H1 (cell line): ENCODE data around the gene CCDC183. TPM values are rescaled to one million over a fixed set of nuclear protein-coding genes. Genes with fewer than 3 reads are reported as not detected.

ENCODE experiments used
- EZH2 ChIP-seq: fragments of 200-600 bp; sonication (generic); IDR thresholded peaks from 2 replicates; pipeline ENCODE4 v1.7.1; 2012; ENCODE audit warnings: low read depth, mild to moderate bottlenecking, moderate library complexity, low read length, inconsistent platforms; ENCODE audit not compliant: severe bottlenecking
- TAF7 ChIP-seq: optimal IDR thresholded peaks from 2 replicates; pipeline ENCODE3; 2011; ENCODE audit warnings: low read depth, mild to moderate bottlenecking, inconsistent platforms, low read length, moderate library complexity, borderline replicate concordance
- YY1 ChIP-seq: IDR thresholded peaks from 2 replicates; pipeline ENCODE4 v1.6.1; 2011; ENCODE audit warnings: low read depth, mild to moderate bottlenecking, low read length
- polyA plus RNA-seq, 7 experiments: library from polyadenylated mRNA; depleted of rRNA in 3 of 7; stranded (reverse) in 5 of 7; unstranded in 2 of 7; fragments of >200 nt in 5 of 7; fragments of 200-250 nt in 2 of 7; gene quantifications; 1 replicate in 5 of 7; 2 replicates in 1 of 7; 4 replicates in 1 of 7; pipeline versions ENCODE4 v1.2.1 to v1.2.3, GENCODE V29; 2011 to 2013; ENCODE audit warnings: missing spikeins in 2 of 7, mixed read lengths in 2 of 7
- total RNA-seq: library from RNA; stranded (reverse); fragmentation: NEBNext Ultra II Directional; extraction: Animal tissue kit (Norgen Biotek cat#: 25700); gene quantifications from 2 replicates; pipeline ENCODE4 v1.2.1, GENCODE V29; 2021
- TF ChIP-seq, protein P1 (sequence below): IDR thresholded peaks from 2 replicates; pipeline ENCODE4 v1.6.1; 2011; ENCODE audit warnings: low read length, improper control_type of control experiment

Gene CCDC183
- total and polyA plus RNA-seq, 2 of the 8 experiments (the other 6 are each of a cell fraction or from before 2014, with no cell fraction given) = 0.51 to 1.6 TPM

GRCh38 chr9:136824496-136825225 lies 28.5 kb downstream of the CCDC183 start (continued):
- no peak for TF ChIP-seq TAF7
- TF ChIP-seq, protein P1, sequence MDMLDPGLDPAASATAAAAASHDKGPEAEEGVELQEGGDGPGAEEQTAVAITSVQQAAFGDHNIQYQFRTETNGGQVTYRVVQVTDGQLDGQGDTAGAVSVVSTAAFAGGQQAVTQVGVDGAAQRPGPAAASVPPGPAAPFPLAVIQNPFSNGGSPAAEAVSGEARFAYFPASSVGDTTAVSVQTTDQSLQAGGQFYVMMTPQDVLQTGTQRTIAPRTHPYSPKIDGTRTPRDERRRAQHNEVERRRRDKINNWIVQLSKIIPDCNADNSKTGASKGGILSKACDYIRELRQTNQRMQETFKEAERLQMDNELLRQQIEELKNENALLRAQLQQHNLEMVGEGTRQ = no peak
- no peak for TF ChIP-seq EZH2
- no peak for TF ChIP-seq YY1
